ENCODE data around the gene LIMS2.

The LIMS2 gene

DNA sequence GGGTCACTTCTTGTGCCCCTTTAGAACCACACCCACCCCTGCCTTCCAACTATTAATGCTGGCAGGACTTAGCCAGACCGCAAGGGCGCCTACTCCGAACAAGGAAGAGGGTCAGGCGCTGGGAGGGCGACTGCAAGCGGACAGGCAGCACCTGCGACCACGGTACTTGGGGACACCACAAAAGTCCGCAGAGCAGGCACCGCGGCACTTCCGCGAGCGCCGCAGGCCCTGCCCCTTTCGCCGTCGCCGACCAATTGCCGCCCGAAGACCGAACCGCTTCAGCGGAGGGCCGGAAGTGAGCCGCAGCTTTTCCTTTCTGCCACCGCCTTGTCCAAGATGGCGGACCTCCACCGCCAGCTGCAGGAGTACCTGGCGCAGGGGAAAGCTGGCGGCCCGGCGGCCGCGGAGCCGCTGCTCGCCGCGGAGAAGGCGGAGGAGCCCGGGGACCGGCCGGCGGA, 25.9 kb upstream of the LIMS2 start, which contains the start of gene SFT2D3:
Gene SFT2D3 (plus strand): TSS at position 305 of the 458 bp plus-strand sequence. CDS start 32 bp downstream, at position 337.
- H3K36me3 ChIP-seq (ENCODE audit: control insufficient read depth in 2 of 2, insufficient read depth in 1 of 2, low read length in 2 of 2) = peaks cover 8 to 23% of the 10 kb centered on the region in 2 experiments
- peak within 1 kb of the TSS; percentile 95 for H3K27ac ChIP-seq (ENCODE audit: extremely low read depth, low read depth, low read length)
- H3K4me1 ChIP-seq (ENCODE audit: control insufficient read depth, insufficient read depth, low read length) = no peaks in the 10 kb centered on the region; the same call in 1 of the 2 replicates
- ChIA-PET POLR2A (interaction anchor here (1.0 to 1.9 kb wide), 3 partner anchors 26 to 175 kb away, joined by 4 to 12 read pairs (median 6); partner anchors contain the start of genes IWS1 and LIMS2), CTCF (interaction anchor here (0.6 kb wide), 1 partner anchor 47 kb away, joined by 3 read pairs; no protein-coding TSS in a partner anchor)
- H3K4me3 ChIP-seq (ENCODE audit: low read depth, low read length) = peak within 1 kb of the TSS; percentile 60
- no peaks in the 10 kb centered on the region for H3K9me3 ChIP-seq (ENCODE audit: control insufficient read depth, insufficient read depth, low read depth, low read length)
- TF ChIP-seq, protein P1, sequence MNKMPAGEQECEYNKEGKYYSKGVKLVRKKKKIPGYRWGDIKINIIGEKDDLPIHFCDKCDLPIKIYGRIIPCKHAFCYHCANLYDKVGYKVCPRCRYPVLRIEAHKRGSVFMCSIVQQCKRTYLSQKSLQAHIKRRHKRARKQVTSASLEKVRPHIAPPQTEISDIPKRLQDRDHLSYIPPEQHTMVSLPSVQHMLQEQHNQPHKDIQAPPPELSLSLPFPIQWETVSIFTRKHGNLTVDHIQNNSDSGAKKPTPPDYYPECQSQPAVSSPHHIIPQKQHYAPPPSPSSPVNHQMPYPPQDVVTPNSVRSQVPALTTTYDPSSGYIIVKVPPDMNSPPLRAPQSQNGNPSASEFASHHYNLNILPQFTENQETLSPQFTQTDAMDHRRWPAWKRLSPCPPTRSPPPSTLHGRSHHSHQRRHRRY (tag by site-specific recombination; IDR thresholded peaks at IDR 0.05) = no peak
- TF ChIP-seq ZNF184 (tag by site-specific recombination; IDR thresholded peaks at IDR 0.05) = no peak
- TF ChIP-seq ZFP69B (tag by site-specific recombination; IDR thresholded peaks at IDR 0.05) = no peak
- TF ChIP-seq, protein P2, sequence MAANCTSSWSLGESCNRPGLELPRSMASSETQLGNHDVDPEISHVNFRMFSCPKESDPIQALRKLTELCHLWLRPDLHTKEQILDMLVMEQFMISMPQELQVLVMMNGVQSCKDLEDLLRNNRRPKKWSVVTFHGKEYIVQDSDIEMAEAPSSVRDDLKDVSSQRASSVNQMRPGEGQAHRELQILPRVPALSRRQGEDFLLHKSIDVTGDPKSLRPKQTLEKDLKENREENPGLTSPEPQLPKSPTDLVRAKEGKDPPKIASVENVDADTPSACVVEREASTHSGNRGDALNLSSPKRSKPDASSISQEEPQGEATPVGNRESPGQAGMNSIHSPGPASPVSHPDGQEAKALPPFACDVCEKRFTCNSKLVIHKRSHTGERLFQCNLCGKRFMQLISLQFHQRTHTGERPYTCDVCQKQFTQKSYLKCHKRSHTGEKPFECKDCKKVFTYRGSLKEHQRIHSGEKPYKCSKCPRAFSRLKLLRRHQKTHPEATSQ (tag by site-specific recombination; IDR thresholded peaks at IDR 0.05) = no peak
- TF ChIP-seq, protein P3, sequence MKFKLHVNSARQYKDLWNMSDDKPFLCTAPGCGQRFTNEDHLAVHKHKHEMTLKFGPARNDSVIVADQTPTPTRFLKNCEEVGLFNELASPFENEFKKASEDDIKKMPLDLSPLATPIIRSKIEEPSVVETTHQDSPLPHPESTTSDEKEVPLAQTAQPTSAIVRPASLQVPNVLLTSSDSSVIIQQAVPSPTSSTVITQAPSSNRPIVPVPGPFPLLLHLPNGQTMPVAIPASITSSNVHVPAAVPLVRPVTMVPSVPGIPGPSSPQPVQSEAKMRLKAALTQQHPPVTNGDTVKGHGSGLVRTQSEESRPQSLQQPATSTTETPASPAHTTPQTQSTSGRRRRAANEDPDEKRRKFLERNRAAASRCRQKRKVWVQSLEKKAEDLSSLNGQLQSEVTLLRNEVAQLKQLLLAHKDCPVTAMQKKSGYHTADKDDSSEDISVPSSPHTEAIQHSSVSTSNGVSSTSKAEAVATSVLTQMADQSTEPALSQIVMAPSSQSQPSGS (tag by site-specific recombination; IDR thresholded peaks at IDR 0.05; ENCODE audit: low read depth) = no peak
- TF ChIP-seq, protein P4, sequence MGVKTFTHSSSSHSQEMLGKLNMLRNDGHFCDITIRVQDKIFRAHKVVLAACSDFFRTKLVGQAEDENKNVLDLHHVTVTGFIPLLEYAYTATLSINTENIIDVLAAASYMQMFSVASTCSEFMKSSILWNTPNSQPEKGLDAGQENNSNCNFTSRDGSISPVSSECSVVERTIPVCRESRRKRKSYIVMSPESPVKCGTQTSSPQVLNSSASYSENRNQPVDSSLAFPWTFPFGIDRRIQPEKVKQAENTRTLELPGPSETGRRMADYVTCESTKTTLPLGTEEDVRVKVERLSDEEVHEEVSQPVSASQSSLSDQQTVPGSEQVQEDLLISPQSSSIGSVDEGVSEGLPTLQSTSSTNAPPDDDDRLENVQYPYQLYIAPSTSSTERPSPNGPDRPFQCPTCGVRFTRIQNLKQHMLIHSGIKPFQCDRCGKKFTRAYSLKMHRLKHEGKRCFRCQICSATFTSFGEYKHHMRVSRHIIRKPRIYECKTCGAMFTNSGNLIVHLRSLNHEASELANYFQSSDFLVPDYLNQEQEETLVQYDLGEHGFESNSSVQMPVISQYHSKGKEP (tag by site-specific recombination; IDR thresholded peaks at IDR 0.05) = no peak
- no peak for TF ChIP-seq ZNF24 (tag by site-specific recombination; IDR thresholded peaks at IDR 0.05)
- no peak for TF ChIP-seq ZNF174 (tag by site-specific recombination; IDR thresholded peaks at IDR 0.05)
- TF ChIP-seq HOXC10 (CRISPR knock-in tag; IDR thresholded peaks at IDR 0.05) = no peak
- TF ChIP-seq, protein P5, sequence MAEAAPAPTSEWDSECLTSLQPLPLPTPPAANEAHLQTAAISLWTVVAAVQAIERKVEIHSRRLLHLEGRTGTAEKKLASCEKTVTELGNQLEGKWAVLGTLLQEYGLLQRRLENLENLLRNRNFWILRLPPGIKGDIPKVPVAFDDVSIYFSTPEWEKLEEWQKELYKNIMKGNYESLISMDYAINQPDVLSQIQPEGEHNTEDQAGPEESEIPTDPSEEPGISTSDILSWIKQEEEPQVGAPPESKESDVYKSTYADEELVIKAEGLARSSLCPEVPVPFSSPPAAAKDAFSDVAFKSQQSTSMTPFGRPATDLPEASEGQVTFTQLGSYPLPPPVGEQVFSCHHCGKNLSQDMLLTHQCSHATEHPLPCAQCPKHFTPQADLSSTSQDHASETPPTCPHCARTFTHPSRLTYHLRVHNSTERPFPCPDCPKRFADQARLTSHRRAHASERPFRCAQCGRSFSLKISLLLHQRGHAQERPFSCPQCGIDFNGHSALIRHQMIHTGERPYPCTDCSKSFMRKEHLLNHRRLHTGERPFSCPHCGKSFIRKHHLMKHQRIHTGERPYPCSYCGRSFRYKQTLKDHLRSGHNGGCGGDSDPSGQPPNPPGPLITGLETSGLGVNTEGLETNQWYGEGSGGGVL (tag by site-specific recombination; IDR thresholded peaks at IDR 0.05) = no peak
- TF ChIP-seq, protein P6, sequence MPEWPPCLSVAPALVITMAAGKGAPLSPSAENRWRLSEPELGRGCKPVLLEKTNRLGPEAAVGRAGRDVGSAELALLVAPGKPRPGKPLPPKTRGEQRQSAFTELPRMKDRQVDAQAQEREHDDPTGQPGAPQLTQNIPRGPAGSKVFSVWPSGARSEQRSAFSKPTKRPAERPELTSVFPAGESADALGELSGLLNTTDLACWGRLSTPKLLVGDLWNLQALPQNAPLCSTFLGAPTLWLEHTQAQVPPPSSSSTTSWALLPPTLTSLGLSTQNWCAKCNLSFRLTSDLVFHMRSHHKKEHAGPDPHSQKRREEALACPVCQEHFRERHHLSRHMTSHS (tag by site-specific recombination; IDR thresholded peaks at IDR 0.05) = no peak
- no peak for TF ChIP-seq ZNF660 (tag by site-specific recombination; IDR thresholded peaks at IDR 0.05)
- TF ChIP-seq ZNF169 (tag by site-specific recombination; IDR thresholded peaks at IDR 0.05) = no peak
- peak; percentile 69 for TF ChIP-seq YY1 (tag by site-specific recombination; IDR thresholded peaks at IDR 0.05)
- TF ChIP-seq ZNF558 (tag by site-specific recombination; IDR thresholded peaks at IDR 0.05) = no peak
- TF ChIP-seq ZNF324 (tag by site-specific recombination; IDR thresholded peaks at IDR 0.05) = no peak
- no peak for TF ChIP-seq ZNF530 (tag by site-specific recombination; IDR thresholded peaks at IDR 0.05; ENCODE audit: low read depth)
- no peak for TF ChIP-seq PRDM1 (tag by site-specific recombination; IDR thresholded peaks at IDR 0.05)
- peak; percentile 36; the same call in 1 of the 2 replicates for TF ChIP-seq SP3 (tag by site-specific recombination; IDR thresholded peaks at IDR 0.05)
- TF ChIP-seq ZNF416 (tag by site-specific recombination; IDR thresholded peaks at IDR 0.05) = no peak
- TF ChIP-seq, protein P7, sequence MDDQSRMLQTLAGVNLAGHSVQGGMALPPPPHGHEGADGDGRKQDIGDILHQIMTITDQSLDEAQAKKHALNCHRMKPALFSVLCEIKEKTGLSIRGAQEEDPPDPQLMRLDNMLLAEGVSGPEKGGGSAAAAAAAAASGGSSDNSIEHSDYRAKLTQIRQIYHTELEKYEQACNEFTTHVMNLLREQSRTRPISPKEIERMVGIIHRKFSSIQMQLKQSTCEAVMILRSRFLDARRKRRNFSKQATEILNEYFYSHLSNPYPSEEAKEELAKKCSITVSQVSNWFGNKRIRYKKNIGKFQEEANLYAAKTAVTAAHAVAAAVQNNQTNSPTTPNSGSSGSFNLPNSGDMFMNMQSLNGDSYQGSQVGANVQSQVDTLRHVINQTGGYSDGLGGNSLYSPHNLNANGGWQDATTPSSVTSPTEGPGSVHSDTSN (CRISPR knock-in tag; IDR thresholded peaks at IDR 0.05) = 0 out of 2 replicates have a peak, but pooled peaks have one; percentile 27
- TF ChIP-seq ZBTB8A (tag by site-specific recombination; IDR thresholded peaks at IDR 0.05) = no peak; the same call in 1 of the 2 replicates
- TF ChIP-seq ZNF433 (tag by site-specific recombination; IDR thresholded peaks at IDR 0.05; ENCODE audit: low read depth) = no peak
- no peak for TF ChIP-seq ZNF521 (tag by site-specific recombination; IDR thresholded peaks at IDR 0.05)
- TF ChIP-seq ZIC2 (tag by site-specific recombination; IDR thresholded peaks at IDR 0.05) = no peak
- no peak for TF ChIP-seq ZNF223 (tag by site-specific recombination; IDR thresholded peaks at IDR 0.05)
- no peak for TF ChIP-seq SETDB1 (IDR thresholded peaks at IDR 0.05; ENCODE audit: insufficient read length, low read length)
- no peak for TF ChIP-seq ZNF366 (tag by site-specific recombination; conservative IDR thresholded peaks at IDR 0.05)
- TF ChIP-seq GLIS2 (tag by site-specific recombination; IDR thresholded peaks at IDR 0.05) = no peak
- peak; percentile 95 for TF ChIP-seq ZNF394 (tag by site-specific recombination; IDR thresholded peaks at IDR 0.05; ENCODE audit: borderline replicate concordance)
- no peak for TF ChIP-seq REPIN1 (tag by site-specific recombination; IDR thresholded peaks at IDR 0.05; ENCODE audit: low read depth)

Data from HEK293 (cell line).